Endothelial cell of umbilical vein (primary cell): ENCODE data around the gene OPCML. TPM values are rescaled to one million over a fixed set of nuclear protein-coding genes. Genes with fewer than 3 reads are reported as not detected.

Experiments
- BruUV-seq: library from RNA; stranded (reverse); fragments of 400-500 nt; replicated peaks from 2 replicates; lab custom pipeline; 2021; lab: Mats Ljungman, UMichigan
- CTCF ChIA-PET: fragments of 300-600, 350-600 bp; sonication (Branson Sonifier 250); formaldehyde crosslinking; loops from one replicate; lab custom pipeline; 2021; ENCODE audit warnings: antibody characterized with exemption, inconsistent platforms; lab: Charles Lee
- POLR2A ChIA-PET: fragments of 300-600, 350-600 bp; sonication (Branson Sonifier 250); formaldehyde crosslinking; loops from one replicate; lab custom pipeline; 2021; ENCODE audit warnings: antibody characterized with exemption, inconsistent platforms; lab: Charles Lee
- DNase-seq: peaks from one replicate; pipeline ENCODE4 v3.0.0-alpha.2; 2011; ENCODE audit warnings: low read depth, low spot score
- FAIRE-seq: peaks from 2 replicates; lab custom pipeline; 2011; peaks lifted over from hg19 to GRCh38; lab: Jason Lieb, UNC
- H2AFZ ChIP-seq: 2 replicates; pipeline ENCODE4 v1.6.0; 2012; ENCODE audit warnings: low read depth, low read length, control low read depth, inconsistent platforms
- H3K27ac ChIP-seq: 2 replicates; pipeline ENCODE4 v1.5.1; 2011; ENCODE audit warnings: low read depth, mild to moderate bottlenecking, control low read depth, low read length, moderate library complexity; ENCODE audit not compliant: insufficient read depth
- H3K27me3 ChIP-seq, 2 experiments: 2 replicates each; pipeline versions ENCODE4 v1.6.0 to v1.6.1; 2011; ENCODE audit warnings: low read length in 2 of 2, mixed read lengths in 1 of 2; ENCODE audit not compliant: control insufficient read depth in 2 of 2, insufficient read depth in 2 of 2
- H3K36me3 ChIP-seq, 2 experiments: 2 replicates in 1 of 2; 3 replicates in 1 of 2; pipeline ENCODE4 v1.5.1; 2011; ENCODE audit warnings: low read length in 2 of 2, mild to moderate bottlenecking in 1 of 2, moderate library complexity in 1 of 2; ENCODE audit not compliant: control insufficient read depth in 2 of 2, insufficient read depth in 2 of 2; ENCODE audit errors: extremely low read depth in 1 of 2
- H3K4me1 ChIP-seq: 3 replicates; pipeline ENCODE4 v1.5.1; 2011; ENCODE audit warnings: mild to moderate bottlenecking, low read length; ENCODE audit not compliant: control insufficient read depth, insufficient read depth; ENCODE audit errors: extremely low read depth
- H3K4me2 ChIP-seq: 2 replicates; pipeline ENCODE4 v1.6.1; 2011; ENCODE audit warnings: low read length, control low read depth, mixed read lengths; ENCODE audit not compliant: insufficient read depth
- H3K4me3 ChIP-seq, 3 experiments: fragments of 200-600 bp in 1 of 3; sonication (generic), shearing (Covaris generic) in 1 of 3; replicated peaks in 1 of 3; 2 replicates each; pipeline ENCODE4 v1.5.1; 2011 to 2016; ENCODE audit warnings: control low read depth in 3 of 3, low read length in 3 of 3, mild to moderate bottlenecking in 2 of 3, inconsistent platforms in 1 of 3, low read depth in 1 of 3, moderate library complexity in 1 of 3; ENCODE audit not compliant: insufficient read depth in 1 of 3
- H3K79me2 ChIP-seq: 2 replicates; pipeline ENCODE4 v1.6.0; 2012; ENCODE audit warnings: low read length, inconsistent platforms; ENCODE audit not compliant: control insufficient read depth, insufficient read depth
- H3K9ac ChIP-seq: replicated peaks from 2 replicates; pipeline ENCODE3; 2011; ENCODE audit warnings: low read length, control low read depth; ENCODE audit not compliant: insufficient read depth; ENCODE audit errors: extremely low read depth
- H3K9me1 ChIP-seq: replicated peaks from 3 replicates; pipeline ENCODE4 v1.6.0; 2011; ENCODE audit warnings: mild to moderate bottlenecking, low read length; ENCODE audit not compliant: control insufficient read depth, insufficient read depth; ENCODE audit errors: extremely low read depth
- H3K9me3 ChIP-seq: replicated peaks from 2 replicates; pipeline ENCODE4 v1.5.1; 2012; ENCODE audit warnings: low read length, inconsistent platforms; ENCODE audit not compliant: control insufficient read depth, insufficient read depth
- H4K20me1 ChIP-seq: replicated peaks from 2 replicates; pipeline ENCODE3; 2011; ENCODE audit warnings: mild to moderate bottlenecking, low read length; ENCODE audit not compliant: control insufficient read depth, insufficient read depth; ENCODE audit errors: extremely low read depth
- CTCF ChIP-seq, 2 donors: IDR thresholded peaks; 1 replicate in 1 of 2; 2 replicates in 1 of 2; pipeline ENCODE4 v1.5.1; 2011; ENCODE audit warnings: low read length in 2 of 2, mild to moderate bottlenecking in 2 of 2, moderate library complexity in 2 of 2, control low read depth in 1 of 2, inconsistent platforms in 1 of 2, low read depth in 1 of 2; ENCODE audit not compliant: insufficient read depth in 1 of 2; ENCODE audit errors: extremely low read depth in 1 of 2
- EZH2 ChIP-seq: IDR thresholded peaks from 2 replicates; pipeline ENCODE4 v1.6.1; 2012; ENCODE audit warnings: borderline replicate concordance, low read depth, mild to moderate bottlenecking, moderate library complexity, low read length, inconsistent platforms; ENCODE audit not compliant: severe bottlenecking
- GATA2 ChIP-seq: IDR thresholded peaks from 2 replicates; pipeline ENCODE4 v1.7.0; 2011; ENCODE audit warnings: low read depth, mild to moderate bottlenecking, moderate library complexity, mixed read lengths, low read length; ENCODE audit not compliant: insufficient read length, insufficient read depth
- JUN ChIP-seq: IDR thresholded peaks from 2 replicates; pipeline ENCODE4 v1.6.1; 2011; ENCODE audit warnings: borderline replicate concordance, low read depth; ENCODE audit not compliant: insufficient read length, insufficient read depth
- MAX ChIP-seq: IDR thresholded peaks from 2 replicates; pipeline ENCODE4 v1.6.1; 2011; ENCODE audit not compliant: insufficient read depth, insufficient read length
- MYC ChIP-seq: IDR thresholded peaks from one replicate; pipeline ENCODE4 v1.6.1; 2011; ENCODE audit warnings: mild to moderate bottlenecking, low read depth, low read length
- POLR2A ChIP-seq: IDR thresholded peaks from 2 replicates; pipeline ENCODE4 v1.6.1; 2012; ENCODE audit warnings: low read depth, mild to moderate bottlenecking, control low read depth, low read length
- POLR2AphosphoS5 ChIP-seq: IDR thresholded peaks from 2 replicates; pipeline ENCODE4 v1.6.1; 2012; ENCODE audit warnings: low read depth, mild to moderate bottlenecking, control low read depth, low read length, moderate library complexity; ENCODE audit not compliant: insufficient read depth
- dilution Hi-C: fragments of 300-500 bp; cut with MboI; formaldehyde crosslinking; loops from one replicate; pipeline ENCODE4 v1.15.0; 2019; ENCODE audit warnings: low sequenced_read_pairs; ENCODE audit not compliant: extremely low pct_ligation_motif_present
- intact Hi-C: fragments of 100-400 bp; cut with micrococcal nuclease; formaldehyde crosslinking; loops from one replicate; pipeline ENCODE4 v1.10.0; 2022
- polyA plus RNA-seq, 4 experiments: library from polyadenylated mRNA; depleted of rRNA in 3 of 4; stranded (reverse) in 3 of 4; unstranded in 1 of 4; fragments of >200 nt; gene quantifications; 2 replicates each; pipeline versions ENCODE4 v1.2.1 to v1.2.3, GENCODE V29; 2011 to 2012; ENCODE audit warnings: missing spikeins in 1 of 4
- total RNA-seq: library from RNA; stranded (reverse); gene quantifications from 2 replicates; pipeline ENCODE4 v1.2.3, GENCODE V29; 2021

OPCML gene
- total and polyA plus RNA-seq, 2 donors (not counting 3 experiments of a cell fraction or from before 2014, with no cell fraction given) = not detected

GRCh38 chr11:133240908-133241655 lies 291.2 kb downstream of the OPCML start:
- Histone ChIP-seq H3K27ac (no peak overlapping the region), H3K9me3 (peaks cover 8% of the 10 kb centered on the region), H3K36me3 (no peaks in the 10 kb centered on the region), H3K9me1 (no peaks in the 10 kb centered on the region), H3K79me2 (no peaks in the 10 kb centered on the region), H3K27me3 (no peaks in the 10 kb centered on the region), H3K9ac (no peak overlapping the region), H3K4me2 (no peak overlapping the region), H4K20me1 (no peaks in the 10 kb centered on the region), H3K4me3 (no peak overlapping the region), H3K4me1 (no peaks in the 10 kb centered on the region), H2AFZ (no peak overlapping the region)
- no peak for DNase-seq
- BruUV-seq = no TSS peak
- intact Hi-C loops (no loop called here), dilution Hi-C loops (no loop called here)
- TF ChIP-seq POLR2AphosphoS5 (no peak), JUN (no peak), MYC (no peak), MAX (no peak), GATA2 (no peak), POLR2A (no peak)
- POLR2A ChIA-PET = no interaction called here
- no peak for FAIRE-seq
- CTCF ChIA-PET = no interaction called here

- no peak for FAIRE-seq
- H3K9me1 ChIP-seq = no peaks in the 10 kb centered on the region
- no peaks in the 10 kb centered on the region for H3K36me3 ChIP-seq
- dilution Hi-C loops = no loop called here
- H3K9ac ChIP-seq = no peak overlapping the region
- no peak overlapping the region for H3K27ac ChIP-seq
- no peak overlapping the region for H2AFZ ChIP-seq
- ChIA-PET POLR2A (no interaction called here), CTCF (no interaction called here)
- H3K27me3 ChIP-seq = no peaks in the 10 kb centered on the region
- H3K9me3 ChIP-seq = peaks cover 8% of the 10 kb centered on the region
- BruUV-seq = no TSS peak
- H3K4me3 ChIP-seq = no peak overlapping the region
- H3K4me2 ChIP-seq = no peak overlapping the region
- TF ChIP-seq CTCF (IDR thresholded peaks at IDR 0.05; ENCODE audit: extremely low read depth in 1 of 2, insufficient read depth in 1 of 2, low read depth in 1 of 2, low read length in 2 of 2) = no peak
- no peak for TF ChIP-seq GATA2
- no peak for TF ChIP-seq EZH2
- no peak for DNase-seq
- no peaks in the 10 kb centered on the region for H4K20me1 ChIP-seq
- H3K4me1 ChIP-seq = no peaks in the 10 kb centered on the region
- H3K79me2 ChIP-seq = no peaks in the 10 kb centered on the region
- intact Hi-C loops = no loop called here
Observed at GRCh38 chr11:133239575-133239974, 292.7 kb downstream of the OPCML start.
